Measurements from ENCODE around the gene RPE. TPM values are rescaled to one million over a fixed set of nuclear protein-coding genes. Genes with fewer than 3 reads are reported as not detected.
A peak's percentile ranks its signal among the peaks of the same experiment; 100 is the strongest.

The RPE gene
- total RNA-seq (2021): 67.8 and 71.6 TPM in 2 replicates
- long read RNA-seq, transcript RPE-210 (5 exons, 796 nt): minor isoform, 29 of 523 reads
- long read RNA-seq, transcript RPE-208 (7 exons, 1,128 nt): minor isoform, 36 of 523 reads
- long read RNA-seq, transcript RPE-205 (7 exons, 925 nt): minor isoform, 19 of 523 reads
- long read RNA-seq, transcript RPE-202 (6 exons, 2,569 nt): major isoform, 374 of 523 reads
- long read RNA-seq, partial matches to known transcripts: 8 of 523 reads
- long read RNA-seq, other reads (novel, unspliced or antisense): 41 of 523 reads

GRCh38 chr2:210002158-210003157 is at the start of gene RPE:
Gene RPE (plus strand): TSS chr2:210002638. CDS start chr2:210002662, 24 bp downstream.
- Histone ChIP-seq H3K23ac (ENCODE audit: insufficient read length, low read depth, low read length) (no peak within 1 kb of the TSS), H2BK20ac (ENCODE audit: low read depth, low read length, poor library complexity, severe bottlenecking) (no peak within 1 kb of the TSS), H2BK5ac (ENCODE audit: insufficient read length, low read length) (no peak within 1 kb of the TSS), H2BK120ac (ENCODE audit: low read depth, low read length, poor library complexity, severe bottlenecking) (no peak within 1 kb of the TSS), H2AK5ac (ENCODE audit: insufficient read length, low read length) (no peak within 1 kb of the TSS), H3K4ac (ENCODE audit: low read depth, low read length) (no peak within 1 kb of the TSS), H3K4me1 (ENCODE audit: insufficient read depth, low read length) (no peaks in the 10 kb centered on the region), H4K8ac (replicated peaks; ENCODE audit: insufficient read length, low read depth, low read length) (no peak within 1 kb of the TSS), H3K9ac (ENCODE audit: extremely low read depth, insufficient read length, low read length) (peak within 1 kb of the TSS; percentile 55), H2BK15ac (ENCODE audit: low read depth, low read length) (no peak within 1 kb of the TSS), H3K23me2 (ENCODE audit: insufficient read length, low read depth, low read length, poor library complexity, severe bottlenecking) (peaks cover 9% of the 10 kb centered on the region), H3K14ac (ENCODE audit: insufficient read depth, low read length) (peak within 1 kb of the TSS; percentile 31; the same call in 1 of the 2 replicates), H3K27ac (ENCODE audit: insufficient read length, low read depth, low read length) (no peak within 1 kb of the TSS), H3K27me3 (ENCODE audit: insufficient read depth, low read length) (no peaks in the 10 kb centered on the region), H3T11ph (ENCODE audit: low read length) (no peak within 1 kb of the TSS), H4K20me1 (ENCODE audit: control insufficient read depth, insufficient read depth, insufficient read length) (no peaks in the 10 kb centered on the region), H2BK12ac (ENCODE audit: insufficient read length, low read depth, low read length) (no peak within 1 kb of the TSS), H4K91ac (ENCODE audit: insufficient read length, low read depth, low read length) (no peak within 1 kb of the TSS), H3K79me1 (ENCODE audit: insufficient read depth, low read depth, low read length, poor library complexity, severe bottlenecking) (peaks cover 5% of the 10 kb centered on the region), H3K4me2 (ENCODE audit: insufficient read depth, insufficient read length, low read length) (peak within 1 kb of the TSS; percentile 93), H4K5ac (ENCODE audit: insufficient read length, low read depth, low read length) (no peak within 1 kb of the TSS), H3K79me2 (ENCODE audit: insufficient read depth, low read length) (peaks cover 31% of the 10 kb centered on the region; the same call in 1 of the 2 replicates), H3K9me3 (ENCODE audit: control insufficient read depth, low read depth, low read length) (no peaks in the 10 kb centered on the region), H3K18ac (ENCODE audit: insufficient read length, low read depth, low read length) (no peak within 1 kb of the TSS), H3K56ac (ENCODE audit: insufficient read length, low read depth, low read length) (no peak within 1 kb of the TSS), H2AFZ (ENCODE audit: low read length) (peak within 1 kb of the TSS; percentile 52)
- Mint-ChIP-seq H3K4me1 (peaks cover 18 to 19% of the 10 kb centered on the region in 2 experiments), H3K27me3 (ENCODE audit: low read depth) (peaks cover 6% of the 10 kb centered on the region), H3K27ac (peak within 1 kb of the TSS; percentile 79 to 97 (median 96)), H3K9me3 (no peaks in the 10 kb centered on the region), H3K4me3 (peak within 1 kb of the TSS; percentile 94 to 96), H3K36me3 (ENCODE audit: insufficient read depth in 1 of 3, low read depth in 3 of 3) (peaks cover 0 to 11% (median 6%) of the 10 kb centered on the region in 3 experiments; a peak in 5 of 7 replicates)
- WGBS (ENCODE audit: extremely low coverage, insufficient read length, low lambda C conversion rate): no CpG with 5 or more reads among the region's 58 CpGs
- DNase-seq: peak; percentile 96
- no peak for TF ChIP-seq CTCF (conservative IDR thresholded peaks at IDR 0.05)

All from H9 (cell line).